Right lung (tissue), 5 donors: ENCODE measurements around the gene PKP2. TPM values are rescaled to one million over a fixed set of nuclear protein-coding genes. Genes with fewer than 3 reads are reported as not detected.
"Not testable (repeated sequence)": the region's sequence is repeated elsewhere in the genome, so short reads cannot be mapped to it uniquely, and the experiment has no call there.

ENCODE experiments used
- DNase-seq, 2 donors: peaks; one replicate each; pipeline ENCODE4 v3.0.0-alpha.2; 2013
- polyA plus RNA-seq, 5 donors: library from polyadenylated mRNA; unstranded; fragments of 120-200 nt; gene quantifications; one replicate each; pipeline versions ENCODE4 v1.2.1 to v1.2.3, GENCODE V29; 2013; ENCODE audit warnings: inconsistent platforms in 1 of 5, low replicate concordance in 1 of 5; ENCODE audit not compliant: insufficient read length in 5 of 5, insufficient read depth in 1 of 5

Gene PKP2
- polyA plus RNA-seq, 5 donors: 3.2 to 6.6 (median 4.4) TPM

DNA sequence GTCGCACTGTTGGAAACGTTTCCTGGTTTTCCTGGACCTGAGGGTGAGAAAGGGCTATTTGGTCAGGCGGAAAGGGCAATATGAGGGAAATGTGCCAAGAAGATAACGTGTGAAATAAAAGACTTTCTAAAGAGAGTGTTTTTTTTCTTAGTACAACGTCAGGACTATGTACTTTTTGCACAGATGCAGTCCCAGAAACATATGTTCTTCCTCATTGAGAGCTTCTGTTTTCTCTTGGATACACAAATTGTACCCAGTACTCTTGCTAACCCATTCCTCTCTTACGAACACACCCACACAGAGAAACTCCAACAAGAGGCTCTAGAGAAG is 669 bp upstream of the PKP2 start:
- DNase-seq: peak in 1 of 2 donors; percentile 32

DNA sequence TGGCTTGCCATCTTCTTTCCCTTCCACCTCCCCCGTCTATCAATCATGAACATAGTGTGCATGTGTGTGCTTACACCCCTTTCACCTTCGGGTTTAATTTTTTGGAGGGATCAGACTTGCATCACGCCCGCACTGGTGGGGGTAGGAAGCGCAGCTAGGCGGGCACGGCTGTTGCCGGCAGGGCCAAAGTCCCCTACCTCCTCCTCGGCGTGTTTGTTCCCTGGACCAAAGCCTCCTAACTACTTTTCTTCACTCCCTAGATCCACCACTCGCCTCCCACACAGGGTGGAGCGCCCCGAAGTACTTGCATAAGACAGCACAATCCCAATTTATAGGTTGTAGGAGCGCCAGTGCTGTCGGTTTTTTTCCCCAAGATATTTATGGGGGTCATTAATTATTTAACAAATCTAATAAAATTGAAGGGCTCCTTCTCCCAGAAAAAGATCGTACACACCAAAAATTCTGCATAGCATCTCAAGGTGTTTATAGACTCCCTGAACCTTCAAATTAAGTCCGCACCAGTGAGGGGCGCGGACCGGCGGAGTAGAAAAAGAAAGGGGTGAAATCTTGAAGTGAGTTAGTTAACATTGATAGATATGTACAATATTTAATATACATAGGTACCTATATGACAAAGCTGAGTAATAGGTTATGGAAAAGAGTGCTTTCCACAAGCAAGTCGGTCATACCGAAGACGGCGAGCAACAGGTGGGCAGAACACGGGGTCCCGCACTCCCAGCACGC is 717 bp downstream of the PKP2 start:
- DNase-seq: no peak

DNA sequence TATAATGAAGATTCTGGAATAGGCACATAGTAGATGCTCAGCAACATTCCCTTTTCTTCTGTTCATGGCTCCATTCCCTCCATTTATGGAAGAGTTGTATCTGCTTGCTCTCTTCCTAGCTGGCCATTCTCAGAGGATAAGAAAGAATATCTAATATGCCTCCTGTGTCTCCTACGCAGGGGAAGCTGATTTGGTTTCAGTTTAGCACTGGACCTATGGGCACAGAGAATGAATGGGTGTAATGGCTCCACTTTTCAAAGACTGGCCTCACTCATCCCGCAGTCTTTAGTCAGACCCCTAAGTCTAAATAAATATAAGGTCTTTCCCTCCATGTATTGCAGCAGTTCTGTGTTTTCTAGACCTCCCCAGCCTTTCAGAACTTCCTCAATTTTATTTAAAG is 2.0 kb downstream of the PKP2 start:
- no peak for DNase-seq

DNA sequence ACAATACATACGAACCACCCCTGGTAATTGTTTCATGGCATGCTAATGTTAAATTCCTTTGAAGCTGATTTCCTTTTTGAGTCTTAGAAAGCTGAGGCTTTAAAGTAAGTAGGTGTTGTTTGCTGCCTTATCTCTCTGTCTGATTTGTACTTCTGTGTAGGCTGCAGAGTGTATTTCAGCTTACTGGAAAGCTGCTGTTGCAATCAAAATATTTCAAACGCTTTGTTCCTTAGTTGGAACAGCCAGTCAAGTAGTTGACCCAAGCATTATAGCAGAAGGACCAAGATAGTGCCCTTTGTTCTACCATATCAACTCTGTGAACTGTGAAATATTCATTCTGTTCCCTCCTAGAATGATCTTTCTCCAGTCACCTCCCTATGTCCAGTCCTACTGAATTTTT is 3.1 kb downstream of the PKP2 start:
- DNase-seq: no peak

DNA sequence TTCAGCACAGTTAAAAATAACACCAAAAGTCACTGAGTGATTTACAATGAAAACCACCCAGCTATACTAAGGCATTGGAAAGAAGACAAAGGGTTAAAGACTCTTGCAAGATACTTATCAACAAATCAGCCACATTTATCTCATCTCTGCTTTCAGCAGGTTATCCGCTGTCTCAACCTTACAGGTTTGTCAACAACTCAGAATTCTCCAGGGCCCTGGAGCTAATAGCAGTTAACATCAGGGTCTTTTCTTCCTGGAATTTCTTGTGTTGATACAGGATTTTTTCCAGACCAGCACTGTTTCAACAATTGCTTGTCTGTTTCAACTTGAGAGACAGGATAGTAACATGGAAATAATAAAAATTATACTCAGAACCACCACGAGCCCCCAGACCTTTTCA is 3.5 kb downstream of the PKP2 start:
- DNase-seq: no peak

DNA sequence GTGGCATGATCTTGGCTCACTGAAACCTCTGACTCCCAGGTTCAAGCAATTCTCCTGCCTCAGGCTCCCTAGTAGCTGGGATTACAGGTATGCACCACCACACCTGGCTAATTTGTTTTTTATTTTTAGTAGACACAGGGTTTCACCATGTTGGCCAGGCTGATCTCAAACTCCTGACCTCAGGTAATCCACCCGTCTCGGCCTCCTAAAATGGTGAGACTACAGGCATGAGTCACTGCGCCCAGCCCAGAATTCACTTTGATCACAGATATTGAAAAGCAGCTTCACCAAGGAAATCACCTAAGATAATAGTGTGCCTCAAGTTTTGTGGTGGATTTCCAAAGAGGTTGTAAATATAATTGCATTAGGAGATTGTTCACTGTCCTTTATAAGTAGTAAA is 4.2 kb downstream of the PKP2 start:
- DNase-seq: not testable (repeated sequence)

DNA sequence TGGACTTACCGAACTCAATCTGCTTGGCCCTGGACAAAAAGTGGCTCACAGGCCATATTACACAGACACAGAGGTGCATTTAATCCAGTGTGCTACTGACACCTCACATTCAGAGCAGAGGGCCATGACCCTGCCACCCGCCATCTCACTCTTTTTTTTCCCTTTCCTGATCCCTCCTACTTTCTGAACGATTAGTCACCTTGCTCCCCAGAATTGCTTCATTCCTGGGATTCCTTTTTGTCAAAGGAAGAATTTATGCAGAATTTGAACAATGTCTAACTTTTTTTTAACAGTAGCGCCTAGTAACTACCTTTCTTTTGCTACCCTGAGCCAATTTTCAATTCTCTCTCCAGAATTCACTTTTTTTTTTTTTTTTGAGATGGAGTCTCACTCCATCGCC is 4.6 kb downstream of the PKP2 start:
- DNase-seq: no peak

DNA sequence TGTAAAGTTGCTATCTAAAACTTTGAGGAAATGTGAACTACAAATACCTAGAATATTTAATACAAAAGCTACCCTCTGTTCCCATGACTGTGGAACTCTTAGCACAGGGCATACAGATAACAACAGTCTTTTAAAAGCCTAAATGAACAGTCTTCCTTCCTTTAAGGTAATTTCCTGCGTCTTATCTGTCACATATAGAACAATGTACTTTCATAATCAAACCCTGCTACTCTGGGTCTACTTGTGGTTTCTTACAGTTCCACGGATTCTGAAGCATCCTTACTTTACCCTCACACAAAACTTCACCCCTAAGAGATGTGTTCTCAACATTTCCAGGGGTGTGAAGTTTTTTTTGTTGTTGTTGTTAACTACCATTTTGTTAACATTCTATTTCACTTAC is 5.1 kb downstream of the PKP2 start:
- no peak for DNase-seq

DNA sequence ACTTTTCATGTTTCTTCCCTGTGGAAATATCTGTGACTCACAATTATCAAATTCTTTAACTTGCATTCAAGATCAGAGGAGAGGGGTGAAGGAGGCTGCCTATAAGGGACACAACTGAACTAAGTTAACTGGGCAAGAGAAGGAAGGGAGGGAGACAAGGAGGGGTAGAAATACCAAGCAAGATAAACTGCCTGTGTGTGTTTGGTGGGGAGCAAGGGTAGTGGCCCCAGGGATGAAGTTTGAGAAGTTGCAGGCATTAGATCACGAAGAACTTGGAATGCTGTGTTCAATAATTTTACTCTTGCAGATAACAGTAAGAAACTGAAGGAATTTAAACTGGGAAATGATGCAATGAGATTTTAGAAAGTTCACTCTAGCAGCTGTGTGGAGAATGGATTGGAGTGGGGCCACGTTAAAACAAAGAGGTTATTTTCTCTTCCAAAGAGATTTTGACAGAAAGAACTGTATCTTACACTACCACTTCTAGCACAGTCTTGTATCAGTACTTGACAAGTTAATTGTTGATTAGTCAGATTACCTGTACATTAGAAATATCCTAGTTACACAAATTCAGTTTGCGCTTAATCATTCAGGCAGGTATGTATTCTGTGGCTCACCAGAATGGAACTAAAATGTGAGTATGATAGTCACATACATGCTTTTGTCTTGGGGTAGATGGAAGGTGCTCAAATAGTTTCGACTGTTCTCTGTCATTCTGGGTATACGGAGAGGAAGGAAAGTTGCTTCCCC is 7.4 kb downstream of the PKP2 start:
- DNase-seq: no peak

DNA sequence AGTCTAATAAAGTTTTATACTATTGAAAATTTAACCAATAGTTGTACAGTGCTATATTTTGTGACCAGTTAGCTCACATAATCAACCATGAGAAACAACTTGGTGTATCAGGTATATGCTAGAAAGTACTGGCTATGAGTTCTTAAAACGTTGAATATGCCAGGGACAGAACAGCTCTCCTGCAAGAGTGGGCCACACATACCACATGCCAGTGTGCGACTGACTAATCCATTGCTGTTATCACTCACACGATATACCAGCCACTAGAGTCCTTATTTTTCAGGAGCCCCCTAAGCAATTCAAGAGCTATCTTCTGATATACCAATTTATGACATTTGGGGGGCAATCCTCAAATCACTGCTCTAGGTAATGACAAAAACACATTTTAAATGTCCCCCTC is 9.5 kb downstream of the PKP2 start:
- no peak for DNase-seq

DNA sequence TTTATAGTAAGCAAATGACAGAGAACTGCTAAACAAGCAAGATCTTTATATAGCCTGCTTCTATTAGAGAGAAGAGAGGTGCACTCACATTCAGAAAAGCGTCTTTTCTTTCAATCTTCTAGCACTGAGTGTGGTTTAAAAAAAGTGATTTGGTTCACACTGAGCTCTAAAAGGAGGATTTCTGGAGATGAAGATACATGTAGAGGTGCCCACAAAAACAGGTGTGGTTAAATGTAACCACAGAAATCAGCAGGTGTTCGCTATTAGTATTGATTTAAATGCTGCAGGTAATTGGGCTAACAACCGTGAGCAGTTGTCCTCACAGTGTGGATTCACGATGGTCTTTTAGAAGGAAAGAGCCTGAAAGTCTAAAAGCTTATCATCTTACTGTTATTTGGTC is 10.7 kb downstream of the PKP2 start:
- DNase-seq: no peak

DNA sequence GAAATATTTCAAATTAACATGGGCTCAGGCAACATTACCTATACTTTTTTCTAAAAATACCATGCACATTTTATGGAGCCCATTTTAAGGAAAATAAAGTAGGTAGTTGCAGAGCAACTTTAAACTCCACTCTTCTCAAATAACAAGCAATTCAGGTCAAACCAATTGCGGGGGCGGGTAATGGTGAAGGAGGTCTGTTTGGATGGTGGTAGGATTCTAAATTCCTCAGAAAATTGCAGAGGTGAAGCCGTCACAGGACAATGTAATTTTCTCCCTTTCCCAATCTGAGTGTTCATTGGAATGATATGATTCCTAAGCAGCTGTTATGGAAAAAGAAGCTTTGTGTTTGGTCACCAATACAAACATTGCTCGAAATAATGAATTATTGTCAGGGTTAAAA is 11.6 kb downstream of the PKP2 start:
- DNase-seq: no peak

DNA sequence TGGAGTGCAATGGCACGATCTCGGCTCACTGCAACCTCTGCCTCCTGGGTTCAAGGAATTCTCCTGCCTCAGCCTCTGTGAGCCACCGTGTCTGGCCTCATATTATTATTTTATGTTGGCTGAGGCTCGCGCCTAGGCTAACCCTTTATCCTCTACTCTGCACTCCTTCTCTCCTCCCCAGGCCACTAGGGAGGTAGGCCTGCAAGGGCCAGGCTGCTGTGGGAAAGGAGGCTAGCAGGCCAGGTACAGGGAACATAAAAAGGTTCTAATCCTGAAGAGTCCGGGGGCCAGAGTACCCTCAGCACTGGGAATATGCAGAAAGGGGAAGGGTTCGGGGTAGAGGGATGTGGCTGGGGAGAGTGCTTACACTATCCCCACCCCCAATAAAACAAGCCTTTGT is 14.9 kb downstream of the PKP2 start:
- DNase-seq: no peak

DNA sequence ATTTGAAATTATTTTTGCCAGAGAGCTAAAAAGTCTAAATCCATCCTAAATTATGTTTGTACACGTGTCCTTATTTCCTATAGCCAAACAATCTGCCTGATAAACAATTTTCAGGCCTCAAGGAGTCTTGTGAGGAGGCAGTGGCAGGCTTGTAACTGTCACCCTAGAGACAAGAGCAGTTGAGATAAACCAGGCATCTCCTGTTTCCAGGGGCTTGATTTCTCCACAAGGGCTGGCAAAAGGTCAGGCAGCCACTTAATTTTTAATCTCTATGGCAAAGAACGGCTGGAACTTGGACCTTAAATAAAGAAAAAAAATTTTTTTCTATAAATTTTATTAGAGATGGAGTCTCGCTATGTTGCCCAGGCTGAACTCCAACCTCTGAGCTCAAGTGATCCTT is 15.5 kb downstream of the PKP2 start:
- no peak for DNase-seq

DNA sequence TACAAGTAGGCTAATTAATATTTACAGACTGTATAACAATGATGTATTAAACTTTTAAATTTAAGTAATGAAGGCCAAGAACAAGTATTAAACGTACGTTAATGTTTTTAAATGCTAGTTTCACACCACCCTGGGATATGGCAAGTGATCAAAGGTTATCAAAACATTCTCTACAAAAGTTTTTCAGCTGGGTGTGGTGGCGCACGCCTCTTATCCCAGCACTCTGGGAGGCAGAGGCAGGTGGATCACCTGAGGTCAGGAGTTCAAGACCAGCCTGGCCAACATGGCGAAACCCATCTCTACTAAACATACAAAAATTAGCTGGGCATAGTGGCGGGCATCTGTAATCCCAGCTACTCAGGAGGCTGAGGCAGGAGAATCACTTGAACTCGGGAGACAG is 17.5 kb downstream of the PKP2 start:
- DNase-seq: not testable (repeated sequence)

DNA sequence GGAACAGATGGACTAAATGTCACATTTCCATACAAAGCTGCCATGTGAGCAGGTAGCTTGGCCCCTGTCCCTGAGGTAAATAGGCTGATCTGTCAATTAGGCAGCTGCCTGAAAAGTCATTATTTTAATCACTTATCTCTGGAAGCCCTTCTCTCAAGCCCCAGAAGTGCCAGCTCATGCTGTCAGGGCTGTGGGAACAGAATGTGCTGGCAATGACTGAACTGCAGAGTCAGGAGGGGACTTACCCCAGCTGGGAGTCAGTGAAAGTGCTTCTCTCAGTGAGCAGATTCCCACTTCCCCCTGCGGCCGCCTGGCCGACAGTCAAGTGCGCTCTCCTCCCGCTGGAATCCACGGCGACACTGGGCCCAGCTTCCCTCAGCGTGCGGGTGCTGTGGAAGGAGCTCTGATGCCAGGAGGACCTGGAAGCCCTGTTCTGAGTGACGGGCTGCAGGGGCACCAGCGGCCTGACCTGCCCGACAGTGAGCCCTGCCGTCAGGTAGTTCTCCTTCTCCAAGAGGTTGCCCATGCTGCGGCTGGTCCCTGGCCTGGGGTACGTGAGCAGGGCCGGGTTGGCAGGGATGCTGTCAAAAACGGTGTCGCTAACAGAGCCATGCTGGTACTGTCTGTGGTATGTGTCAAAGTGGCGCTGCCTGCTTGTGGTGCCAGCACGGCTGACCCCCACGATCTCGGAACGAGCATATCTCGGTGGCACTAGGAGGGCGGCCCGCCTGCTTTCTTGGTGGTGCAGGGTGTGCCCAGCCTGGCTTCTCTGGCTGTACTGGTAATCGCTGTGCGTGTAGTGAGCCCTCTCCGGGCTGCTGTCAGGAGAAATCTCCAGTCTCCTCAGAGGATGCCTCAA is 18.7 kb downstream of the PKP2 start:
- DNase-seq: no peak

DNA sequence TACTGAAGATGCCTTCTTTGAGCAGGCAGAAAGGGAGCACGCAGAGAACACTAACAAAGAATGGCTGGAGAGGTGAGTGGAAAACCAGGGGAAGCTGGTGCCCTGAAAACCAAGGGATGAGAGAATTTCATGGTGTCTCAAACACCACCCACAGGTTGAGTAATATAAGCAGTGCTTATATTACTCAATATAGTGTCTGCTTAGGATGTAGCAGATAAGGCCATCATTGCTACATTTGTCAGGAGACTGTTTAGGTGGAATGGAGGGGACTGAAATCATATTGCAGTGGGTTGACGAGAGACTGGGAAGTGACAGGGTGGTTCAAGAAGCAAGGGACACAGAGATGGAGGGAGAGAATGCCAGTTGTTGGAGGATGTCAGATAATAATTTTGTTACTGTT is 20.6 kb downstream of the PKP2 start:
- DNase-seq: no peak

DNA sequence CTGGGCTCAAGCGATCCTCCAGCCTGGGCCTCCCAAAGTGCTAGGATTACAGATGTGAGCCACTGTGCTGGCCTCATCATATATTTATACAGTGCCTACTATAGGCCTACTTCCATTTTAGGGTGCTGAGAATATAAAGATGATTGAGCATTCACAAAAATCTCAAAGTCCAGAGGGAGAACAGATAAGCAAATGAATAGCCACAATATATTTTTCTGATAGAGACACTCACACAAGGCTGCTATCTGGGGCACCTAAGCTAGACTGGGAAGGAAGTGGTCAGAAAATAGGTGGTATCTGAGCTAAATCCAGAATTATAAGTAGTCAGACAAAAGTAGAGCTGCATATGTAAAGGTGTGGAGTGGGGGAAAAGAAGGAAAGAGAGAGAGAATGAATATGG is 21.6 kb downstream of the PKP2 start:
- no peak for DNase-seq

DNA sequence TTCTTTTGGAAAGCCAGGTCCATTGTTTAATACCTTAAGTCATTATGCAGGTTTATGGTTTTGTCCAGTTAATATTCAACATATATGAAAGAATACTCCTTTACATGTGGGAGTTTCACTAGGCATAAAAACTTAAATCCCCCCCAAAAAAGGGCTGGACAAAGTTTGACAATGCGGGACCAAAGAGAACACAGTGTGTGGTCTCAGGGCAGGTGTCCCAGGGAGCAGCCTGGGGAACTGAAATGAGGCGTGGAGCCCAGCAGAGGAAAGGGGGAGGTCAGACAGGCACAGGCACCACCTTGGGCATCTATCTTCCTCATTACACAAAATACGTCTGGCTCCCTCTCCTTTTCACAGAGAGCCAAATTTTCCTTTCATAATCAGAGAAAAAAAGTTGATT is 22.5 kb downstream of the PKP2 start:
- DNase-seq: no peak

DNA sequence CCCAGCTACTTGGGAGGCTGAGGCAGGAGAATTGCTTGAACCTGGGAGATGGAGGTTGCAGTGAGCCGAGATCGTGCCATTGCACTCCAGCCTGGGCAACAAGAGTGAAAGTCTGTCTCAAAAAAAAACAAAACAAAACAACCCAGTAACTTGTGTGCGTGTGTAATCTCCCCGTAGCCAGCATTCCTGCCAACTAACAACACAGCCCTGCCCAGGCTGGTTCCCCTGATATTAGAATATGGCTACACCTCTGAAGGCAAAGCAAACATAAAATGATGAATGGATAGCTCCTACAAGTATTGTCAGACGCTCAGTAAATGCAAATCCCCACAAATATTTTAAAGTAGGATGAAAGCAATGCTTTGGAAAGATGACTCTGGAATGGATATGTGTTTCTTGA is 24.2 kb downstream of the PKP2 start:
- not testable (repeated sequence) for DNase-seq

DNA sequence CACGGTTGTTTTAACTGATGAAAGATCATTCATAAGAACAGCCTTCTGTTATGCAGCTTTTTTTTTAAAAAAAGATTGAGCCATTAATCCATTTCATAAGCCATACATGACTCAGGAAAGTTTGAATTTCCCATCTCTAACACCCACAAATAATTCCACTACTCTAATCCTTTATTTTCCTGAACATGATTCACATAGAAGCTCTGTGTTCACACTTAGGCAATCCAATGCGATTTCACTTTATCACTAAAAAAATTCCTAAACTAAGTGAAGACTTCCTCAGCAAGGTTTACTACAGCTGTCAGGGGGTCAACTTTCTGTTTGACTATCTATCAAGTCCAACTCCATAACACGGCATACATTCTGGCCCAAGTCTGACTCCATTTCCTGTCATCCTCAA is 25.9 kb downstream of the PKP2 start:
- no peak for DNase-seq

DNA sequence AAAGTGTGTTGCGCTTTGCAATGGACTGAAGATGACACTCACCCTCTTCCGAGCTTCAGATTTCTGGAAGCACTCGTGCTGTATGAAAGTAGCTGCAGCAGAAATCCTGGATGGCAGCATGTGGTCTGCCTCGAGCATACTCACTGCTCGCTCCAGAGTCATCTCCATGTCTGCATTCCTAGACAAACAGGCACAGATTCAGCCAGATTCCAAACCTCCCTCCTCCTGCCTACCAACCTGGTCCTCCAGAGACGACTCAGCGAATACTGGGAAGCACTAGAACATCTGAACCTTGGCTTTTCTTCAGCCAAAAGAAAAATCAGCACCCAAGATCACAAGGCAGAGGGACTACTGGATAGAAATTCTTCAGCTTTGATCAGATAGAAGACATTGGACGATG is 27.7 kb downstream of the PKP2 start:
- DNase-seq: no peak

DNA sequence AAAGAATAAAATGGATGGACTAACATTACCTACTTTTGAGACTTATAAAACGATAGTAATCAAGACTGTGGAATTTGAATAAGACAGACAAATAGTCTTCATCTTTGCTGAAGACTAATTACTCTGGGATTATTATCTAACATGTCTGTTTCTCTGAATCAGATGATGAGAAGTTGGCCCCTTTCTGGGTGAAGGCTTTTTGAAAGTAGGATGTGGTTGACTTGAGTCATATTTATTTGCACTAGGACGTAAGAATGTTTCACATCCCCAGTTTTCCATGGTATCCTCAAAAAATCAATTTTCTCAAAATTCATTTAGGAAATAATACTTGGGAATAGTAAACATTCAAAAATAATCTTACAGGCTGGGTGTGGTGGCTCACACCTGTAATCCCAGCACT is 31.8 kb downstream of the PKP2 start:
- DNase-seq: no peak
